ENCODE results near the gene MALRD1.
"Not testable (repeated sequence)": the region's sequence is repeated elsewhere in the genome, so short reads cannot be mapped to it uniquely, and the experiment has no call there.

MALRD1 gene

DNA sequence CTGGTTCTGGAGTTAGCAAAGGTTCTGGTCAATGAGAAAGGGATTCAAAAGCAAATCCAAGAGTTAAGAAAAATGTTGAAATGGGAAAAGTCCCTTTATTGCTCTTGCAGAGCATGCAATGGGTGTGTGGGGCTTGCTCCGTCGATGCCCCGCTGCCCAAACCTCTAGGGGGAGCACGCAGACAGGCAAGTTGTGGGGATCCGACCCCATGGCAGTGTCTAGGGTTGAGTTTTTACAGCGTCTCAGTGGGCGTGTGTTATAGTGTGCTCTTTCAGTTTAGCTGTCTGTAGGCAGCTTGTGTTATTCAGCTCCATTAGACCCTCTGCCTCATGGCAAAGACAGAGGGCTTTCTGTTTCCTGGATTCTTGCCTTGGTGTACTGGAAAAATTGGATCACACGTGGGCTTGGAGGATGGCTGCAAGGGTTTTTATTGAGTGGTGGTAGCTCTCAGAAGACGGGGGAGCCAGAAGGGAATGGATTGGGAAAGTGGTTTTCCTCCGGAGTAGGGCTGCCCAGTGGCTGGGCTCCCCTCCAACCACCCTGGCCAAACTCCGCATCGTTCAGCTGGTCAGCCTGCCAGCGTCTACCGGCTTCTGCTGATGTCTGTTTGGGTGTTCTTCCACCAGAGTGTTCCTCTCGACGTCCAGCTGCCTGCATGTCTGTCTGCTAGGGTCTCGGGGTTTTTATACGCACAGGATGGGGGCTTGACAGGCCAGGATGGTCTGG is 665.4 kb downstream of the MALRD1 start:
- no peak for DNase-seq (ENCODE audit: low read depth)

GRCh38 chr10:19719284-19719683 is 670.7 kb downstream of the MALRD1 start:
- no peak for DNase-seq (ENCODE audit: low read depth)

- DNase-seq (ENCODE audit: low read depth) = no peak
Measured at GRCh38 chr10:19724287-19724686, 675.7 kb downstream of the MALRD1 start.

- DNase-seq (ENCODE audit: low read depth) = no peak
Measured at GRCh38 chr10:19728376-19728775, 679.8 kb downstream of the MALRD1 start.

DNA sequence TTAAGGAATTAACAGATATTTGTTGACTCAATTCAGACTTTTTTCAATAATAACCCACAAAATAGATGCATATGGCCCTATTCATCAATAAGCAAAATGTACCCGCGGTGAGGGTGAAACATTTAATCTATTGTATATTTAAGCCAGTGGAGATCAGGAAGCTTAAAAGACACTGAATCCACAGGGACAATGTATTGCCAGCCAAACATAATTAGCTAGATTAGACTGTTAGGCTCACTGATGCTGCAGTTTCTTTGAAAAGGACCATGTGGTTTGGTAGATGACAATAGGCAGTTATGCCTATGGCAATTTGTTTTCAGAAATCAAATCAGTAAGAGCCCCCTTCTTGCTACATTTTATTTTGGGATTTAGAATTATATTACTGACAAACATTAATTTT is 680.4 kb downstream of the MALRD1 start:
- no peak for DNase-seq (ENCODE audit: low read depth)

DNA sequence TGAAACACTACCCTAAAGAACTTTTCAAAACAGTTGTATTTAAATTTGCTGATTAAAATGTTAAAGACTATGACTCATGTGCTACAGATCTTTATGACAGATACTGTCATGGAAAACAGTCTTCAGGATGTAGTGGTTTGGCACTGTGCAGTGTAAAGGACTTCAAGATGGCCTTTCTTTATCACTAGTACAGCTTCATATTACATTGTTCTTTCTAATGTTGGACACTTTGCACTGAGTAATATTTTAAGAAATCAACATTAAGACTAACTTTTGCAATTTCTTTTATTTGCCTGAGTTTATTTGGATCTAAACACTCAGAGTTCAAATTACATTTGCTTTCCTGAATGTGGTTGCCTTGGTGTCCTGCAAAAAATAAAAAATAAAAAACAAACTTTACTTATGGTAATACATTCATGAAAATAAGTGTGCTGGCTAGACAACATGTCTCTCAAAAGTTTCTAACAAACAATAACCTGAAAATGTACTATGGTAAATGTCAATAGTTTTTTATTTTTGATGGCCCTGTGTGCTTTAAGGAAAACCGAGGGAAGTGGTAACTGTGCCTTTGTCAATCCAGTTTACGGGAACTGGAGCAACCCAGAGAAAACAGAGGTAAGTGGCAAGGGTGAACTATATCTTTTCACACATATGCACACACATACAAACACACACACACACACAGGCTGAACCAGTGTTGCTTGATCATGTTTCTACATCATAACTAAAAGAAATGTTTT is 681.7 kb downstream of the MALRD1 start:
- DNase-seq (ENCODE audit: low read depth) = no peak

DNA sequence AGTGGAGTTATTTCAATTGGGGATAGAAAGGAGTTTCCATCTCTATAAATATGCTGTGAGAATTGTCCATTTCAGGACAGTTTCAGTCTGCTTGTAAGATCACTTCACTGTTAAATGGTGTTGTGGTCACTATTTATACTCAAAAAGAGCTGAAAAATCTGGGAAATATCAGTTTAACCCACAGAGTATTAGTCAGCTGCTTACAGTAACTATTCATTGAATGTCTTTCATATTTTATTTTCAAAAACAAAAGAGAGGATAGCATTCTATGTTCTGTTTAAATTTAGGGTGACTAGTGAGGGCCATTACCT is 682.3 kb downstream of the MALRD1 start:
- DNase-seq (ENCODE audit: low read depth) = no peak

- DNase-seq (ENCODE audit: low read depth) = no peak
Measured at GRCh38 chr10:19731560-19731959, 683.0 kb downstream of the MALRD1 start.

DNA sequence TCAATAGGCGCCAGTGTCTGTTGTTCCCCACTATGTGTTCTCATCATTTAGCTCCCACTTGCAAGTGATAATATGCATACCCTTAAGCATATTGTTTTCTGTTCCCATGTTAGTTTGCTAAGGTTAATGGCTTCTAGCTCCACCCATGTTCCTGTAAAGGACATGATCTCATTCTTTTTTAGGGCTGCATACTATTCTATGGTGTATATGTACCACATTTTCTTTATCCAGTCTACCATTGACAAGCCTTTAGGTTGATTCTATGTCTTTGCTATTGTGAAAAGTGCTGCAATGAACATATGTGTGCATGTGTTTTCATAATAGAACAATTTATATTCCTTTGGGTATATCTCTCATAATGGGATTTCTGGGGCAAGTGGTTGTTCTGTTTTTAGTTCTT is 689.8 kb downstream of the MALRD1 start:
- DNase-seq (ENCODE audit: low read depth) = no peak

- DNase-seq (ENCODE audit: low read depth) = not testable (repeated sequence)
Measured at GRCh38 chr10:19739232-19739631, 690.6 kb downstream of the MALRD1 start.

- not testable (repeated sequence) for DNase-seq (ENCODE audit: low read depth)
Measured at GRCh38 chr10:19742144-19742543, 693.5 kb downstream of the MALRD1 start.

- DNase-seq (ENCODE audit: low read depth) = no peak
Measured at GRCh38 chr10:19745672-19746071, 697.1 kb downstream of the MALRD1 start.

GRCh38 chr10:19749185-19749729 is 700.7 kb downstream of the MALRD1 start:
- DNase-seq (ENCODE audit: low read depth) = no peak

- no peak for DNase-seq (ENCODE audit: low read depth)
Measured at GRCh38 chr10:19750972-19751371, 702.4 kb downstream of the MALRD1 start.

DNA sequence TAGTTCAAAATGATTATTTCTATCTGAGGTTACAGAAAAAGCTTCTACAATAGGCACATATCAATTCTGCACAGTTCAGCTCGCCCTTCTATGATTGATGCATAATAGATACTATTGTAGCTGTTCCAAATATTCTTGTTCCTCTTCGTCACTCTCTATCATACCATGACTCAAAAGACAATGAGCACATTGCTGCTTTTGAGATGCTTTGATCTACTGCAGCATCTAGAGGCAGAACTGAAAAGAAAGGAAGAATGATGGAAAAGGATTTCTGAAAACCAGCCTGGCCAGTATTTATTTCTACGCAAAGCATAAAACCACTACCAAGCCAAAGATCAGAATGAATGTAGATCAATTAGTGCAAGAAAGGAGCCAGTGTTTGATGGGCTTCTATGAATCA is 708.3 kb downstream of the MALRD1 start:
- no peak for DNase-seq (ENCODE audit: low read depth)

- DNase-seq (ENCODE audit: low read depth) = no peak
Measured at GRCh38 chr10:19762026-19762425, 713.4 kb downstream of the MALRD1 start.

DNA sequence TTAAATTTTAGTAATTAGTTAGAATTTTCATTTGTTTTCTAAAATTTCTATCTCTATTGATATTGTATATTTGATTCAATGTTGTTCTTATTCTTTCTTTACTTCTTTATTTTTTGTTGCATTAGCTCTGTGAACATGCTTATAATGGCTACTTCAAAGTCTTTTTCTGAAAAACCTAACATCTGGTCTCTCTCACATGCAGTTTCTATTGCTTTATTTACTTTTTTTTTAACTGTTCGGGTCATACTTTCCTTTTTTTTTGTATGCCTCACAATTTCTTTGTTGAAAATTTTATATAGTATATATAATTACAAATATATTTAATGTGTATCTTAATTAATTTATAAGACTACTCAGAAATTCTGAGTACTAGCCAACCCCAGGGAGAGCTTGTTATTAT is 715.5 kb downstream of the MALRD1 start:
- DNase-seq (ENCODE audit: low read depth) = no peak

GRCh38 chr10:19767876-19768275 is 719.3 kb downstream of the MALRD1 start:
- DNase-seq (ENCODE audit: low read depth) = no peak

DNA sequence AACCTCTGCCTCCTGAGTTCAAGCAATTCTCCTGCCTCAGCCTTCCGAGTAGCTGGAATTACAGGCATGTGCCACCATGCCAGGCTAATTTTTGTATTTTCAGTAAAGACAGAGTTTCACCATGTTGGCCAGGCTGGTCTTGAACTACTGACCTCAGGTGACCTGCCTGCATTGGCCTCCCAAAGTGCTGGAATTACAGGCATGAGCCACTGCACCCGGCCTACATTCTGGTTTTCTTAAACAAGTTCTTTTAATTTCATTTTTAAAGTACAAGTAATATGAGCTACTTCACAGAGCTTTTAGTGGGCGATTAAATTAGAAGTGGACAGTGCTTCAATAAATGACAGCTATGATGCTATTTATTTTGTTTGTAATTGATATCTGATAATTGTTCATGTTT is 721.2 kb downstream of the MALRD1 start:
- not testable (repeated sequence) for DNase-seq (ENCODE audit: low read depth)

- DNase-seq (ENCODE audit: low read depth) = no peak
Measured at GRCh38 chr10:19772972-19773371, 724.4 kb downstream of the MALRD1 start.

DNA sequence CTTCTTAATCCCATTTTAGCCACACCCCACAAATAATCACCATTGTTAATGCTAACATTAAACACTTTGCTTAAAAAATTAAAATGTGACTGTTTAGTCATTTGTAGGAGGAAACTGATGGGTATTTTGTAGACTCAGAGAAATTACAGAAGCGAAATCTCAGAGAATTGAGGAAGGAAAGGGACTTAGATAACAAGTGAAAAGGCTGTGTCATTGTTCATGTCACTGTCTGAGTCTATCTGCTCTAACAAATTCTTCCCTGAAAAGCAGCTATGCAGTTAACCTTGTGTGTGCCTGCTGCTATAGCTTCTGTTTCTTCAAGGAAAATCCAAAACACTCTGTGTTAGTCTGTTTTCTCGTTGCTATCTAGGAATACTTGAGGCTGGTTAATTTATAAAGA is 726.7 kb downstream of the MALRD1 start:
- no peak for DNase-seq (ENCODE audit: low read depth)

DNA sequence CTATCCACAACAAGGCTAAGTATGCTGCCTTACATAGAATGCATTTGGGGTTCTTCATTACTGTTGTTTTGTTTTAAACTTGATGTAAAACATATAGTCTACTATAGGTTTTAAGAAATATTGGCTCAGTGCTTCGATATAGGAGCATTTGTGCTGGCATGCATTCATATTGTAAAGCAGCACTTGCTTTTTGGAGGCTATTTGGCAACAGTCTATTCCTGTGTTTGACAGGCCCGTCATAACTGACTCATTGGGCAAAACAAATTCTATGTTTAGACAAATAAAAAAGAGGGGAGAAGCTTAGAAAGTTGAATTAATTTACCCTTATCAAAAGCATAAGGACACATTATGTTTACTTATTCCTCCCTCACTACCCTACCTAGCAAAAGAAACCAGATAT is 729.2 kb downstream of the MALRD1 start:
- DNase-seq (ENCODE audit: low read depth) = no peak

DNA sequence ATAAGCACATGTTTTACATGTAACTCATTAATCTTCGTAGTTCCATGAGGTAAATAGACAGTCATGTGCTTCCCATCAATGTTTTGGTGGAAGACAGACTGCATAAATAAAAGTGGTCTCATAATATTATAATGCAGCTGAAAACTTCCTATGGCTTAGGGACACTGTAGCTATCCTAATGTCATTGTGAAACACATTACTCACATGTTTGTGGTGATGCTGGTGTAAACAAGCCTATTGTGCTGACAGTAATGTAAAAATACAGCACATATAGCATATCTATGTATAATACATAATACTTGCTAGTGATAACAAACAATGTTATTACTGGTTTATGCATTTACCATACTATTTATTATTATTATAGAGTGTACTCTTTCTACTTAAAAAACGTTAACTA is 730.4 kb downstream of the MALRD1 start:
- no peak for DNase-seq (ENCODE audit: low read depth)

Measured in T-helper 22 cell (primary cell).